Astrocyte of the spinal cord (primary cell): ENCODE data around the gene URB1.
"Not testable (repeated sequence)": the region's sequence is repeated elsewhere in the genome, so short reads cannot be mapped to it uniquely, and the experiment has no call there.

Experiments used
- DNase-seq: peaks from one replicate; pipeline ENCODE4 v3.0.0; 2011; ENCODE audit warnings: low read depth, low spot score
- H3K4me3 ChIP-seq: 2 replicates; pipeline ENCODE4 v1.5.1; 2011; ENCODE audit warnings: low read depth, mild to moderate bottlenecking, low read length, moderate library complexity
- in situ Hi-C: cut with HindIII; loops from 2 replicates; pipeline ENCODE4 v1.10.0; 2017; ENCODE audit warnings: low sequenced_read_pairs
- TF ChIP-seq, protein P1 (sequence below): IDR thresholded peaks from 2 replicates; pipeline ENCODE4 v1.5.1; 2012; ENCODE audit warnings: low read depth, mild to moderate bottlenecking, low read length, inconsistent platforms

The URB1 gene

DNA sequence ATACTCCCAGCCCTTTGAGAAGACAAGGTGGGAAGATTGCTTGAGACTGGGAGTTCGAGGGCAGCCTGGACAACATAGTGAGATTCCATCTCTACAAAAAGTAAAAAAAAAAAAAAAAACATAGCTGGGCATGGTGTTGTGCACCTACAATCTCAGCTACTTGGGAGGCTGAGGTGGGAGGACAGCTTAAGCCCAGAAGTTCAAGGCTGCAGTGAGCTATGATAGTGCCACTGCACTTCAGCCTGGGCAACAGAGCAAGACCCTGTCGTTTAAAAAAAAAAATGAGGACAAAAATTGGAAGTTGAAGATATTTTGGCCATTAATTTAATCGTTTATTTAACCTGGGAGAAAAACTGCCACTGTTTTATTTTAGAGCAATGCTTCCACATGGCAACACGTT is 1.1 kb downstream of the URB1 start:
- DNase-seq = no peak
- H3K4me3 ChIP-seq = peak overlapping the region; percentile 86
- TF ChIP-seq, protein P1, sequence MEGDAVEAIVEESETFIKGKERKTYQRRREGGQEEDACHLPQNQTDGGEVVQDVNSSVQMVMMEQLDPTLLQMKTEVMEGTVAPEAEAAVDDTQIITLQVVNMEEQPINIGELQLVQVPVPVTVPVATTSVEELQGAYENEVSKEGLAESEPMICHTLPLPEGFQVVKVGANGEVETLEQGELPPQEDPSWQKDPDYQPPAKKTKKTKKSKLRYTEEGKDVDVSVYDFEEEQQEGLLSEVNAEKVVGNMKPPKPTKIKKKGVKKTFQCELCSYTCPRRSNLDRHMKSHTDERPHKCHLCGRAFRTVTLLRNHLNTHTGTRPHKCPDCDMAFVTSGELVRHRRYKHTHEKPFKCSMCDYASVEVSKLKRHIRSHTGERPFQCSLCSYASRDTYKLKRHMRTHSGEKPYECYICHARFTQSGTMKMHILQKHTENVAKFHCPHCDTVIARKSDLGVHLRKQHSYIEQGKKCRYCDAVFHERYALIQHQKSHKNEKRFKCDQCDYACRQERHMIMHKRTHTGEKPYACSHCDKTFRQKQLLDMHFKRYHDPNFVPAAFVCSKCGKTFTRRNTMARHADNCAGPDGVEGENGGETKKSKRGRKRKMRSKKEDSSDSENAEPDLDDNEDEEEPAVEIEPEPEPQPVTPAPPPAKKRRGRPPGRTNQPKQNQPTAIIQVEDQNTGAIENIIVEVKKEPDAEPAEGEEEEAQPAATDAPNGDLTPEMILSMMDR = no peak
- in situ Hi-C loops = no loop called here

DNA sequence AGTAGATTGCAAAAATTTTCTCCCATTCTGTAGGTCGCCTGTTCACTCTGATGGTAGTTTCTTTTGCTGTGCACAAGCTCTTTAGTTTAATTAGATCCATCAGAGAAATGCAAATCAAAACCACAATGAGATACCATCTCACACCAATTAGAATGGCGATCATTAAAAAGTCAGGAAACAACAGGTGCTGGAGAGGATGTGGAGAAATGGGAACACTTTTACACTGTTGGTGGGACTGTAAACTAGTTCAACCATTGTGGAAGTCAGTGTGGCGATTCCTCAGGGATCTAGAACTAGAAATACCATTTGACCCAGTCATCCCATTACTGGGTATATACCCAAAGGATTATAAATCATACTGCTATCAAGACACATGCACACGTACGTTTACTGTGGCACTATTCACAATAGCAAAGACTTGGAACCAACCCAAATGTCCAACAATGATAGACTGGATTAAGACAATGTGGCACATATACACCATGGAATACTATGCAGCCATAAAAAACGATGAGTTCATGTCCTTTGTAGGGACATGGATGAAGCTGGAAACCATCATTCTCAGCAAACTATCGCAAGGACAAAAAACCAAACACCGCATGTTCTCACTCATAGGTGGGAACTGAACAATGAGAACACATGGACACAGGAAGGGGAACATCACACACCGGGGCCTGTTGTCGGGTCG is 2.1 kb downstream of the URB1 start:
- in situ Hi-C loops, DNase-seq, H3K4me3 ChIP-seq: not testable (repeated sequence)

DNA sequence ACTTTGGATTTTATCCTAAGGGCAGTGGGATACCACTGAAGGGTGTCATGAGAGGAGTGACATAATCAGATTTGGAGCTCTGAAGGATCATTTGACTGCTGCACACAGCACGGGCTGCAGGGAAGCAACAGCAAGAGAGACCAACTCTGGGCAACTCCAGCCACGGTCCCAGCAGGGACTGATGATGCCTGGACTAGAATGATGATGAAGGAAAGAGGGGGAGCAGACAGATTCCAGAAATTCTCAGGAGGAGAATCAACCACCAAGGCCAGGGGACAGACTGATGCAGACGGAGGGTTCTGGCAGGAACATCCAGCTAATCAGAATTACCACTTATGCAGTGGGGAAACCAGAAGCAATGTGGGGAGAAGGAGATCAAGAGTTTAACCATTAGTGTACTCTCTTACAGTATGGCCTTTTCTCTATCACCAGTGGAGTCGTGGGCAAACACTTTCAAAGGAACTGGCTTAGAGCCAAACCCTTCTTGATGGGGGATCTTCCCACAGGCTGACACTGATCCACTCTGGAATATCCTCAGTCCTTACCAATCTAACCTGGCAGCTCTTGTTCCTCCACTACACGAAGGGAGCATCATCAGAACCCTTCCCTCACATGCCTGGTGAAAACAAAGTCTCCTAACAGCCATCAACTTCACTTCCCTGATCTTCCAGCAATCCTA is 3.3 kb downstream of the URB1 start:
- in situ Hi-C loops = no loop called here
- peak; percentile 57 for DNase-seq
- TF ChIP-seq, protein P1 = no peak
- H3K4me3 ChIP-seq = no peak overlapping the region

DNA sequence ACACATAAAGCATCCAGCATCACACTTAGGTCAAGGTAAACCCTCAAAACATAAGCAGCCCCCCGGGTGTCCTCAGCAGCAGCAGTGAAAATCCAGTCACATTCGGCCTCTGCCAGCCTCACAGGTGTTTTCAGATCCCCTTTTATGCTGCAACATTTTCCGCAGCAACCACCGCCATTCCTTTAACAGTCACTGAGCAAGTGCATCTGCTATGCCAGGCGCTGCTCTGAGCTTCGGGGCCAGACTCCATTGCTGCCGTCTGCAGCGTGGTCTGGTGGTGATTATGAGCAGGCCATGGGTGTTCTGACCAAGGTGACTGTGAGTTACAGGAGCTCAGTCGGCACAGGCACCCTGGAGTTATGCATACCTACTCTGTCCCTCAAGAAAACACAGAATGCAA is 4.5 kb downstream of the URB1 start:
- in situ Hi-C loops = no loop called here
- DNase-seq = no peak
- H3K4me3 ChIP-seq = no peak overlapping the region
- TF ChIP-seq, protein P1 = no peak

DNA sequence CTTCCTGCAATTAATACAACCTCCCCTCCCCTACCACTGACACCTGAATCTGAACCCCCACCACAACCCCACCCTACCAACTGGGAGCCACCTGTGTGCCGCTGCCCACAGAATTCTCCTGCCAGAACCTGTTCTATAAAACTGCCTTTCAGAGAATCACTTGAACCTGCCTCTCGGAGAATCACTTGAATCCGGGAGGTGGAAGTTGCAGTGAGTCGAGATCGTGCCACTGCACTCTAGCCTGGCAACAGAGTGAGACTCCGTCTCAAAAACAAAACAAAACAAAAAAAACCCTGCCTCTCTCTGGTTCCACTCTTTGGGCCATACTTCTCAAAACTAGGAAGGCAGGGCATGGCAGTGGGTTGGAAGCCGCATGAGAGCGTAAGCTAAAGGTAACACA is 5.7 kb downstream of the URB1 start:
- H3K4me3 ChIP-seq = no peak overlapping the region
- no peak for DNase-seq
- TF ChIP-seq, protein P1 = no peak
- in situ Hi-C loops = no loop called here

DNA sequence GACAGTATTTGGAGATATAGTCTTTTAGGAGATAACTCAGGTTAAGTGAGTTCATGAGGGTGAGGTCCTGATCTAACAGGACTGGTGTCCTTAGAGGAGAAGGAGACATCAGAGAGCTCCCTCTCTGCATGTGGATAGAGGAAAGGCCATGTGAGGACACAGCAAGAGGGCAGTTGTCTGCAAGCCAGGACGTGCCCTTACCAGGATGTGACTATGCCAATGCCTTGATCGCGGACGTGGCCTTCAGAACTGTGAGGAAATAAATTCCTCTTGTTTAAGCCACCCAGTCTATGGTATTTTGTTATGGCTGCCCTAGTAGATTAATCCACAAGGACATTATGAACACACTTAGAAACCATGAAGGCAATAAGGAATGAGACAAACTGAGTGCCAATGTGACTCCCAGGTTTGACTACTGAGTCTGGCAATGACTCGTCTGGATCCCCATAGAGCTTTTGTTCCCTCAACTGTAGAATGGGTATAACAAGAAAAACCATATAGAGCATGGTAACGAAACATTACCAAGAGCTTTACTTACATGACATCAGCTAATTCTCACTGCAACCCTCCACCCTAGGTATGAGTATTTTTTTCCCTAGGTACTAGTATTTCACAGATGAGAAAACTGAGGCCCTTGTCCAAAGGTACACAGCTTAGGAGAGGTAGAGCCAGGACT is 6.5 kb downstream of the URB1 start:
- TF ChIP-seq, protein P1 = no peak

DNA sequence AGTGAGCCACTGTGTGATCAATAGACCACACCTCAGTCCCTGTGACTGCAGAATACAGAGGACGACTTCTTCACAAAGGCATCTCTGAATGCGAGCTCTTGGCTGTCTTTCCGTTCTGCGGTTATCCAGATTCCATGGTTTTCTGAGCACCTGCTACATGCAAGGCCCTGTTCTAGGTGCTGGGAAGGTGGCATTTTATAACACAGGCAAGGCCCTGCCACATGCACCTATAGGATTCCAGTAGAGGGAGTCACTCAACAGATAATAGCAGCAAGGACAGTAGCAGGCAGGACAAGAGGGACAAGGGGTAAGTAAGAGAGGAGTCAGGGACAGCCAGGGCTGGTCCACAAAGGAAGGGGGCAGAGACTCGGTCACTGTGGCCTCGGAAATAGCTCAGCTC is 9.0 kb downstream of the URB1 start:
- DNase-seq = no peak
- in situ Hi-C loops = no loop called here
- no peak overlapping the region for H3K4me3 ChIP-seq
- TF ChIP-seq, protein P1 = no peak

More for the DNA sequence above, 6.5 kb downstream of the URB1 start:
- in situ Hi-C loops = no loop called here
- no peak overlapping the region for H3K4me3 ChIP-seq
- DNase-seq = no peak
